ENCODE results near the gene HTT. TPM values are rescaled to one million over a fixed set of nuclear protein-coding genes. Genes with fewer than 3 reads are reported as not detected.

The HTT gene
- total and polyA plus RNA-seq, 2 of the 13 experiments (the other 11 are each of a cell fraction or from before 2014, with no cell fraction given), result 17.5 to 19.5 TPM

- TF ChIP-seq HMGXB3 (CRISPR knock-in tag; IDR thresholded peaks at IDR 0.05; ENCODE audit: borderline replicate concordance) (no peak), AHR (CRISPR knock-in tag; IDR thresholded peaks at IDR 0.05) (peak; percentile 35; the same call in 1 of the 2 replicates), TFE3 (CRISPR knock-in tag; IDR thresholded peaks at IDR 0.05) (peak; percentile 75), PTBP1 (IDR thresholded peaks at IDR 0.05; ENCODE audit: low read depth, low read length, poor library complexity, severe bottlenecking) (peak; percentile 53), USF2 (IDR thresholded peaks at IDR 0.05; ENCODE audit: low read depth, low read length) (peak; percentile 46; the same call in 1 of the 2 replicates), USF2 (CRISPR knock-in tag; IDR thresholded peaks at IDR 0.05; ENCODE audit: borderline replicate concordance) (peak; percentile 54; the same call in 1 of the 2 replicates), TOE1 (CRISPR knock-in tag; IDR thresholded peaks at IDR 0.05) (no peak), BRD4 (CRISPR knock-in tag; IDR thresholded peaks at IDR 0.05) (0 out of 2 replicates have a peak, but pooled peaks have one; percentile 2), SATB2 (CRISPR knock-in tag; IDR thresholded peaks at IDR 0.05) (0 out of 2 replicates have a peak, but pooled peaks have one; percentile 33), ZSCAN9 (CRISPR knock-in tag; IDR thresholded peaks at IDR 0.05; ENCODE audit: borderline replicate concordance) (no peak), ZNF580 (CRISPR knock-in tag; IDR thresholded peaks at IDR 0.05; ENCODE audit: borderline replicate concordance, low read depth) (peak; percentile 62; the same call in 1 of the 2 replicates), NFE2L1 (CRISPR knock-in tag; IDR thresholded peaks at IDR 0.05; ENCODE audit: borderline replicate concordance) (no peak), ZSCAN21 (CRISPR knock-in tag; IDR thresholded peaks at IDR 0.05; ENCODE audit: borderline replicate concordance) (0 out of 2 replicates have a peak, but pooled peaks have one; percentile 80), HNRNPH1 (optimal IDR thresholded peaks at IDR 0.05; ENCODE audit: low read depth, low read length) (no peak), ZNF839 (CRISPR knock-in tag; IDR thresholded peaks at IDR 0.05; ENCODE audit: borderline replicate concordance) (no peak), ZFYVE20 (CRISPR knock-in tag; IDR thresholded peaks at IDR 0.05; ENCODE audit: borderline replicate concordance, low read depth) (no peak), SMC3 (IDR thresholded peaks at IDR 0.05; ENCODE audit: low read length) (no peak), FOSL2 (CRISPR knock-in tag; IDR thresholded peaks at IDR 0.05) (peak; percentile 17; the same call in 1 of the 2 replicates)
These were observed 211.3 kb downstream of the HTT start (continued) for GRCh38 chr4:3285558-3286334.

Data from HepG2 (cell line).